HEK293 (cell line): ENCODE results near the gene ZBTB44.

Source experiments
- CTCF ChIA-PET: fragments of 350-600 bp; formaldehyde crosslinking; extraction: SDS; loops from one replicate; lab custom pipeline; 2021; ENCODE audit warnings: antibody characterized with exemption; lab: Yijun Ruan, JAX
- POLR2A ChIA-PET: fragments of 300-600 bp; formaldehyde crosslinking; extraction: SDS; loops from one replicate; lab custom pipeline; 2020; ENCODE audit warnings: antibody characterized with exemption, inconsistent platforms; lab: Yijun Ruan, JAX
- H3K27ac ChIP-seq: fragments of 200-500 bp; sonication (Bioruptor generic); 2 replicates; pipeline ENCODE4 v1.5.1; 2014; ENCODE audit warnings: low read depth, low read length, control low read depth, inconsistent platforms; ENCODE audit errors: extremely low read depth
- H3K36me3 ChIP-seq, 2 experiments: fragments of 200-500 bp in 1 of 2; sonication (Bioruptor generic) in 1 of 2; 1 replicate in 1 of 2; 2 replicates in 1 of 2; pipeline ENCODE4 v1.5.1; 2014 to 2017; ENCODE audit warnings: inconsistent platforms in 2 of 2, low read length in 2 of 2; ENCODE audit not compliant: control insufficient read depth in 2 of 2, insufficient read depth in 1 of 2
- H3K4me1 ChIP-seq: fragments of 200-500 bp; sonication (Bioruptor generic); 2 replicates; pipeline ENCODE4 v1.5.1; 2014; ENCODE audit warnings: mild to moderate bottlenecking, low read length, inconsistent platforms; ENCODE audit not compliant: control insufficient read depth, insufficient read depth
- H3K4me3 ChIP-seq: 2 replicates; pipeline ENCODE4 v1.5.1; 2011; ENCODE audit warnings: low read depth, mild to moderate bottlenecking, control low read depth, low read length, moderate library complexity
- H3K9me3 ChIP-seq: fragments of 200-500 bp; sonication (Bioruptor generic); 2 replicates; pipeline ENCODE4 v1.5.1; 2014; ENCODE audit warnings: low read depth, low read length, inconsistent platforms; ENCODE audit not compliant: control insufficient read depth, insufficient read depth
- GLI4 ChIP-seq: fragments of 450-650 bp; formaldehyde crosslinking; IDR thresholded peaks from 2 replicates; pipeline ENCODE4 v1.5.1; 2016; ENCODE audit warnings: missing biosample characterization, missing genetic modification characterization
- INSM2 ChIP-seq: fragments of 450-650 bp; formaldehyde crosslinking; IDR thresholded peaks from 2 replicates; pipeline ENCODE4 v1.5.1; 2016; ENCODE audit warnings: missing biosample characterization, missing genetic modification characterization
- ZBTB7A ChIP-seq: fragments of 450-650 bp; formaldehyde crosslinking; IDR thresholded peaks from 2 replicates; pipeline ENCODE4 v1.5.1; 2016; ENCODE audit warnings: low read depth, missing biosample characterization, missing genetic modification characterization
- ZFP3 ChIP-seq: fragments of 450-650 bp; formaldehyde crosslinking; IDR thresholded peaks from 2 replicates; pipeline ENCODE4 v1.5.1; 2016; ENCODE audit warnings: low read depth, missing biosample characterization, missing genetic modification characterization
- ZNF138 ChIP-seq: fragments of 450-650 bp; formaldehyde crosslinking; IDR thresholded peaks from 2 replicates; pipeline ENCODE4 v1.5.1; 2016; ENCODE audit warnings: missing biosample characterization, missing genetic modification characterization, borderline replicate concordance
- ZNF155 ChIP-seq: fragments of 450-650 bp; formaldehyde crosslinking; IDR thresholded peaks from 2 replicates; pipeline ENCODE4 v1.5.1; 2016; ENCODE audit warnings: missing biosample characterization, missing genetic modification characterization
- ZNF16 ChIP-seq: fragments of 450-650 bp; formaldehyde crosslinking; IDR thresholded peaks from 2 replicates; pipeline ENCODE4 v1.5.1; 2016; ENCODE audit warnings: low read depth, missing biosample characterization, missing genetic modification characterization
- ZNF19 ChIP-seq: fragments of 450-650 bp; formaldehyde crosslinking; IDR thresholded peaks from 2 replicates; pipeline ENCODE4; 2016; ENCODE audit warnings: missing biosample characterization, missing genetic modification characterization, low read depth
- ZNF266 ChIP-seq: fragments of 450-650 bp; formaldehyde crosslinking; IDR thresholded peaks from 2 replicates; pipeline ENCODE4 v1.5.1; 2016; ENCODE audit warnings: missing biosample characterization, missing genetic modification characterization, low read depth
- ZNF354C ChIP-seq: fragments of 450-650 bp; formaldehyde crosslinking; IDR thresholded peaks from 2 replicates; pipeline ENCODE4 v1.5.1; 2016; ENCODE audit warnings: missing biosample characterization, missing genetic modification characterization, low read depth, borderline replicate concordance
- ZNF366 ChIP-seq: fragments of 450-650 bp; formaldehyde crosslinking; conservative IDR thresholded peaks from 2 replicates; pipeline ENCODE4 v1.5.1; 2016; ENCODE audit warnings: missing biosample characterization, missing genetic modification characterization
- ZNF571 ChIP-seq: fragments of 450-650 bp; formaldehyde crosslinking; IDR thresholded peaks from 2 replicates; pipeline ENCODE4 v1.5.0; 2017; ENCODE audit warnings: missing biosample characterization, missing genetic modification characterization
- ZNF654 ChIP-seq: fragments of 450-650 bp; formaldehyde crosslinking; IDR thresholded peaks from 2 replicates; pipeline ENCODE4 v1.5.1; 2016; ENCODE audit warnings: low read depth, missing biosample characterization, missing genetic modification characterization
- ZNF701 ChIP-seq: fragments of 450-650 bp; formaldehyde crosslinking; IDR thresholded peaks from 2 replicates; pipeline ENCODE4 v1.5.1; 2016; ENCODE audit warnings: missing biosample characterization, missing genetic modification characterization
- ZNF776 ChIP-seq: fragments of 450-650 bp; formaldehyde crosslinking; IDR thresholded peaks from 2 replicates; pipeline ENCODE4 v1.5.0; 2017; ENCODE audit warnings: missing biosample characterization, missing genetic modification characterization, borderline replicate concordance
- ZNF785 ChIP-seq: fragments of 450-650 bp; formaldehyde crosslinking; IDR thresholded peaks from 2 replicates; pipeline ENCODE4 v1.5.1; 2016; ENCODE audit warnings: missing biosample characterization, missing genetic modification characterization
- TF ChIP-seq, protein P1 (sequence below): fragments of 450-650 bp; formaldehyde crosslinking; conservative IDR thresholded peaks from 2 replicates; pipeline ENCODE4 v1.5.1; 2016; ENCODE audit warnings: low read depth, missing biosample characterization, missing genetic modification characterization
- TF ChIP-seq, protein P2 (sequence below): fragments of 450-650 bp; formaldehyde crosslinking; IDR thresholded peaks from 2 replicates; pipeline ENCODE4 v1.5.1; 2016; ENCODE audit warnings: missing biosample characterization, missing genetic modification characterization, low read depth
- TF ChIP-seq, protein P3 (sequence below): fragments of 450-650 bp; formaldehyde crosslinking; IDR thresholded peaks from 2 replicates; pipeline ENCODE4 v1.5.1; 2017; ENCODE audit warnings: missing biosample characterization, missing genetic modification characterization
- TF ChIP-seq, protein P4 (sequence below): fragments of 450-650 bp; formaldehyde crosslinking; IDR thresholded peaks from 2 replicates; pipeline ENCODE4 v1.5.1; 2016; ENCODE audit warnings: missing biosample characterization, missing genetic modification characterization
- TF ChIP-seq, protein P5 (sequence below): fragments of 450-650 bp; formaldehyde crosslinking; IDR thresholded peaks from 2 replicates; pipeline ENCODE4 v1.5.1; 2016; ENCODE audit warnings: missing biosample characterization, missing genetic modification characterization

ZBTB44 gene

GRCh38 chr11:130227373-130227772, 87.3 kb downstream of the ZBTB44 start (continued):
- TF ChIP-seq, protein P1, sequence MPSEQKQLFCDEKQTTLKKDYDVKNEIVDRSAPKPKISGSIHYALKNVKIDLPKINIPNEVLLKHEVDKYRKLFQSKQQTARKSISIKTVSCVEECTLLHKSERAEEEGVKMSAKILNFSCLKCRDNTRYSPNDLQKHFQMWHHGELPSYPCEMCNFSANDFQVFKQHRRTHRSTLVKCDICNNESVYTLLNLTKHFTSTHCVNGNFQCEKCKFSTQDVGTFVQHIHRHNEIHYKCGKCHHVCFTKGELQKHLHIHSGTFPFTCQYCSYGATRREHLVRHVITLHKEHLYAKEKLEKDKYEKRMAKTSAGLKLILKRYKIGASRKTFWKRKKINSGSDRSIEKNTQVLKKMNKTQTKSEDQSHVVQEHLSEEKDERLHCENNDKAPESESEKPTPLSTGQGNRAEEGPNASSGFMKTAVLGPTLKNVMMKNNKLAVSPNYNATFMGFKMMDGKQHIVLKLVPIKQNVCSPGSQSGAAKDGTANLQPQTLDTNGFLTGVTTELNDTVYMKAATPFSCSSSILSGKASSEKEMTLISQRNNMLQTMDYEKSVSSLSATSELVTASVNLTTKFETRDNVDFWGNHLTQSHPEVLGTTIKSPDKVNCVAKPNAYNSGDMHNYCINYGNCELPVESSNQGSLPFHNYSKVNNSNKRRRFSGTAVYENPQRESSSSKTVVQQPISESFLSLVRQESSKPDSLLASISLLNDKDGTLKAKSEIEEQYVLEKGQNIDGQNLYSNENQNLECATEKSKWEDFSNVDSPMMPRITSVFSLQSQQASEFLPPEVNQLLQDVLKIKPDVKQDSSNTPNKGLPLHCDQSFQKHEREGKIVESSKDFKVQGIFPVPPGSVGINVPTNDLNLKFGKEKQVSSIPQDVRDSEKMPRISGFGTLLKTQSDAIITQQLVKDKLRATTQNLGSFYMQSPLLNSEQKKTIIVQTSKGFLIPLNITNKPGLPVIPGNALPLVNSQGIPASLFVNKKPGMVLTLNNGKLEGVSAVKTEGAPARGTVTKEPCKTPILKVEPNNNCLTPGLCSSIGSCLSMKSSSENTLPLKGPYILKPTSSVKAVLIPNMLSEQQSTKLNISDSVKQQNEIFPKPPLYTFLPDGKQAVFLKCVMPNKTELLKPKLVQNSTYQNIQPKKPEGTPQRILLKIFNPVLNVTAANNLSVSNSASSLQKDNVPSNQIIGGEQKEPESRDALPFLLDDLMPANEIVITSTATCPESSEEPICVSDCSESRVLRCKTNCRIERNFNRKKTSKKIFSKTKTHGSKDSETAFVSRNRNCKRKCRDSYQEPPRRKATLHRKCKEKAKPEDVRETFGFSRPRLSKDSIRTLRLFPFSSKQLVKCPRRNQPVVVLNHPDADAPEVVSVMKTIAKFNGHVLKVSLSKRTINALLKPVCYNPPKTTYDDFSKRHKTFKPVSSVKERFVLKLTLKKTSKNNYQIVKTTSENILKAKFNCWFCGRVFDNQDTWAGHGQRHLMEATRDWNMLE (tag by site-specific recombination) = no peak
- no peak for TF ChIP-seq ZFP3 (tag by site-specific recombination)
- TF ChIP-seq, protein P2, sequence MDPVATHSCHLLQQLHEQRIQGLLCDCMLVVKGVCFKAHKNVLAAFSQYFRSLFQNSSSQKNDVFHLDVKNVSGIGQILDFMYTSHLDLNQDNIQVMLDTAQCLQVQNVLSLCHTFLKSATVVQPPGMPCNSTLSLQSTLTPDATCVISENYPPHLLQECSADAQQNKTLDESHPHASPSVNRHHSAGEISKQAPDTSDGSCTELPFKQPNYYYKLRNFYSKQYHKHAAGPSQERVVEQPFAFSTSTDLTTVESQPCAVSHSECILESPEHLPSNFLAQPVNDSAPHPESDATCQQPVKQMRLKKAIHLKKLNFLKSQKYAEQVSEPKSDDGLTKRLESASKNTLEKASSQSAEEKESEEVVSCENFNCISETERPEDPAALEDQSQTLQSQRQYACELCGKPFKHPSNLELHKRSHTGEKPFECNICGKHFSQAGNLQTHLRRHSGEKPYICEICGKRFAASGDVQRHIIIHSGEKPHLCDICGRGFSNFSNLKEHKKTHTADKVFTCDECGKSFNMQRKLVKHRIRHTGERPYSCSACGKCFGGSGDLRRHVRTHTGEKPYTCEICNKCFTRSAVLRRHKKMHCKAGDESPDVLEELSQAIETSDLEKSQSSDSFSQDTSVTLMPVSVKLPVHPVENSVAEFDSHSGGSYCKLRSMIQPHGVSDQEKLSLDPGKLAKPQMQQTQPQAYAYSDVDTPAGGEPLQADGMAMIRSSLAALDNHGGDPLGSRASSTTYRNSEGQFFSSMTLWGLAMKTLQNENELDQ (tag by site-specific recombination) = no peak
- TF ChIP-seq, protein P3, sequence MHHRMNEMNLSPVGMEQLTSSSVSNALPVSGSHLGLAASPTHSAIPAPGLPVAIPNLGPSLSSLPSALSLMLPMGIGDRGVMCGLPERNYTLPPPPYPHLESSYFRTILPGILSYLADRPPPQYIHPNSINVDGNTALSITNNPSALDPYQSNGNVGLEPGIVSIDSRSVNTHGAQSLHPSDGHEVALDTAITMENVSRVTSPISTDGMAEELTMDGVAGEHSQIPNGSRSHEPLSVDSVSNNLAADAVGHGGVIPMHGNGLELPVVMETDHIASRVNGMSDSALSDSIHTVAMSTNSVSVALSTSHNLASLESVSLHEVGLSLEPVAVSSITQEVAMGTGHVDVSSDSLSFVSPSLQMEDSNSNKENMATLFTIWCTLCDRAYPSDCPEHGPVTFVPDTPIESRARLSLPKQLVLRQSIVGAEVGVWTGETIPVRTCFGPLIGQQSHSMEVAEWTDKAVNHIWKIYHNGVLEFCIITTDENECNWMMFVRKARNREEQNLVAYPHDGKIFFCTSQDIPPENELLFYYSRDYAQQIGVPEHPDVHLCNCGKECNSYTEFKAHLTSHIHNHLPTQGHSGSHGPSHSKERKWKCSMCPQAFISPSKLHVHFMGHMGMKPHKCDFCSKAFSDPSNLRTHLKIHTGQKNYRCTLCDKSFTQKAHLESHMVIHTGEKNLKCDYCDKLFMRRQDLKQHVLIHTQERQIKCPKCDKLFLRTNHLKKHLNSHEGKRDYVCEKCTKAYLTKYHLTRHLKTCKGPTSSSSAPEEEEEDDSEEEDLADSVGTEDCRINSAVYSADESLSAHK (tag by site-specific recombination) = no peak
- TF ChIP-seq ZNF785 (tag by site-specific recombination) = no peak
- no peak for TF ChIP-seq ZNF16 (tag by site-specific recombination)
- no peak for TF ChIP-seq ZNF155 (tag by site-specific recombination)

DNA sequence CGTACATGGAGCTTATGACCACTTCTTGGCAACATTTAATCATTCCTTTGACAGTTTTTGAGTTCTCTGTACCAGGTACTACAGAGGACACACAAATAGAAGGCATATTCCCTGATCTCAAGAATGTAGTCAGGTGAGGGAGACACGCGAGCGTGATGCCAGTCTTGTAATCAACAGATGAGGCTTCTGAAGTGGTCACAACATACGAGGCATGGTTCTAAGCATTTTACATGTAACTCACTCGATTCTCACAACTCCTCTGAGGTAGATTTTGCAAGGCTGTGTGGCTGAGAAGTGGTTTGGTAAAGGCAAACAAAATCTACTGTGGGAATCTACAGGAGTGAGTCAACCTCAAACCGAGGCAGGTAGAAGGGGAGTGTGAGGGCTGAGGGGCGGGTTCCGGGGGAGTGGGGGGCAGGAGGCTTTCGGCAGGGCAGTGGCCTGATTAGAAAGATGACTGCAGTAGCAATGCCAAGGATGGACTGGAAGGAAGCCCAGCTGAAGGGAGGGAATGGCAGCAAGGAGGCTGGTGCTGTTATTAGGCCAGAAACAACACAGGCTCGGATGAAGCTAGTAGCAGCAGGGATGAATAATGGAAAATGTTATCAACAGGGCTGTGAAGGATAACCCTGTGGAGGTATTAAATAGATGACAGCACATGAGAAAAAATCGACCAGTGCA, 91.3 kb downstream of the ZBTB44 start:
- CTCF ChIA-PET = interaction anchor here (0.6 to 1.1 kb wide), 3 partner anchors 11 to 208 kb away, joined by 3 read pairs; no protein-coding TSS in a partner anchor
- Histone ChIP-seq H3K27ac (no peak overlapping the region), H3K36me3 (no peaks in the 10 kb centered on the region), H3K9me3 (no peaks in the 10 kb centered on the region), H3K4me1 (no peaks in the 10 kb centered on the region), H3K4me3 (no peak overlapping the region)
- POLR2A ChIA-PET = interaction anchor here (1.2 kb wide), 1 partner anchor 113 kb away, joined by 3 read pairs; no protein-coding TSS in a partner anchor
- no peak for TF ChIP-seq ZNF776
- no peak for TF ChIP-seq ZNF138
- TF ChIP-seq INSM2 = no peak
- no peak for TF ChIP-seq ZNF354C (tag by site-specific recombination)
- TF ChIP-seq ZNF366 = no peak
- no peak for TF ChIP-seq ZNF701 (tag by site-specific recombination)
- TF ChIP-seq GLI4 (tag by site-specific recombination) = no peak
- no peak for TF ChIP-seq ZNF654 (tag by site-specific recombination)
- TF ChIP-seq ZNF19 (tag by site-specific recombination) = no peak
- no peak for TF ChIP-seq ZNF571 (tag by site-specific recombination)
- TF ChIP-seq, protein P4, sequence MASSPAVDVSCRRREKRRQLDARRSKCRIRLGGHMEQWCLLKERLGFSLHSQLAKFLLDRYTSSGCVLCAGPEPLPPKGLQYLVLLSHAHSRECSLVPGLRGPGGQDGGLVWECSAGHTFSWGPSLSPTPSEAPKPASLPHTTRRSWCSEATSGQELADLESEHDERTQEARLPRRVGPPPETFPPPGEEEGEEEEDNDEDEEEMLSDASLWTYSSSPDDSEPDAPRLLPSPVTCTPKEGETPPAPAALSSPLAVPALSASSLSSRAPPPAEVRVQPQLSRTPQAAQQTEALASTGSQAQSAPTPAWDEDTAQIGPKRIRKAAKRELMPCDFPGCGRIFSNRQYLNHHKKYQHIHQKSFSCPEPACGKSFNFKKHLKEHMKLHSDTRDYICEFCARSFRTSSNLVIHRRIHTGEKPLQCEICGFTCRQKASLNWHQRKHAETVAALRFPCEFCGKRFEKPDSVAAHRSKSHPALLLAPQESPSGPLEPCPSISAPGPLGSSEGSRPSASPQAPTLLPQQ (tag by site-specific recombination) = no peak
- TF ChIP-seq, protein P5, sequence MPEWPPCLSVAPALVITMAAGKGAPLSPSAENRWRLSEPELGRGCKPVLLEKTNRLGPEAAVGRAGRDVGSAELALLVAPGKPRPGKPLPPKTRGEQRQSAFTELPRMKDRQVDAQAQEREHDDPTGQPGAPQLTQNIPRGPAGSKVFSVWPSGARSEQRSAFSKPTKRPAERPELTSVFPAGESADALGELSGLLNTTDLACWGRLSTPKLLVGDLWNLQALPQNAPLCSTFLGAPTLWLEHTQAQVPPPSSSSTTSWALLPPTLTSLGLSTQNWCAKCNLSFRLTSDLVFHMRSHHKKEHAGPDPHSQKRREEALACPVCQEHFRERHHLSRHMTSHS (tag by site-specific recombination) = no peak
- no peak for TF ChIP-seq ZBTB7A (tag by site-specific recombination)
- TF ChIP-seq ZNF266 (tag by site-specific recombination) = no peak
